H9 (cell line): ENCODE results near the gene PLA2G1B. TPM values are rescaled to one million over a fixed set of nuclear protein-coding genes. Genes with fewer than 3 reads are reported as not detected.

Source experiments
- DNase-seq: peaks from one replicate; pipeline ENCODE4 v3.0.0-alpha.2; 2017
- H2AFZ ChIP-seq: one replicate; pipeline ENCODE4 v1.6.1; 2013; ENCODE audit warnings: mild to moderate bottlenecking, low read length, control low read depth, moderate library complexity
- H2AK5ac ChIP-seq: 2 replicates; pipeline ENCODE4 v1.6.1; 2013; ENCODE audit warnings: low read length, control low read depth, mixed read lengths; ENCODE audit not compliant: insufficient read length
- H2BK120ac ChIP-seq: one replicate; pipeline ENCODE4 v1.6.1; 2013; ENCODE audit warnings: low read depth, mild to moderate bottlenecking, low read length, control low read depth, inconsistent platforms; ENCODE audit not compliant: poor library complexity, severe bottlenecking
- H2BK12ac ChIP-seq: 2 replicates; pipeline ENCODE4 v1.6.1; 2013; ENCODE audit warnings: low read length, control low read depth, mixed read lengths, low read depth; ENCODE audit not compliant: insufficient read length
- H2BK15ac ChIP-seq: 2 replicates; pipeline ENCODE4 v1.6.1; 2013; ENCODE audit warnings: low read depth, low read length, control low read depth
- H2BK20ac ChIP-seq: one replicate; pipeline ENCODE4 v1.6.1; 2013; ENCODE audit warnings: low read depth, mild to moderate bottlenecking, low read length, control low read depth, inconsistent platforms; ENCODE audit not compliant: poor library complexity, severe bottlenecking
- H2BK5ac ChIP-seq: 2 replicates; pipeline ENCODE4 v1.6.1; 2013; ENCODE audit warnings: low read length, control low read depth, mixed read lengths; ENCODE audit not compliant: insufficient read length
- H3K14ac ChIP-seq: 2 replicates; pipeline ENCODE4 v1.6.1; 2013; ENCODE audit warnings: low read length, control low read depth; ENCODE audit not compliant: insufficient read depth
- H3K18ac ChIP-seq: 2 replicates; pipeline ENCODE4 v1.6.1; 2013; ENCODE audit warnings: low read depth, mild to moderate bottlenecking, mixed read lengths, low read length, control low read depth; ENCODE audit not compliant: insufficient read length
- H3K23ac ChIP-seq: 2 replicates; pipeline ENCODE4 v1.6.1; 2013; ENCODE audit warnings: low read length, control low read depth, mixed read lengths, low read depth; ENCODE audit not compliant: insufficient read length
- H3K23me2 ChIP-seq: 2 replicates; pipeline ENCODE4 v1.6.1; 2013; ENCODE audit warnings: low read depth, mild to moderate bottlenecking, mixed read lengths, low read length, control low read depth; ENCODE audit not compliant: insufficient read length, poor library complexity, severe bottlenecking
- H3K27ac ChIP-seq: 2 replicates; pipeline ENCODE4 v1.5.1; 2013; ENCODE audit warnings: low read length, control low read depth, mixed read lengths, low read depth; ENCODE audit not compliant: insufficient read length
- H3K27me3 ChIP-seq: 2 replicates; pipeline ENCODE4 v1.6.1; 2013; ENCODE audit warnings: low read length, control low read depth, inconsistent platforms; ENCODE audit not compliant: insufficient read depth
- H3K4ac ChIP-seq: 2 replicates; pipeline ENCODE4 v1.6.1; 2013; ENCODE audit warnings: low read depth, mild to moderate bottlenecking, control low read depth, inconsistent platforms, low read length, moderate library complexity
- H3K4me1 ChIP-seq: 2 replicates; pipeline ENCODE4 v1.6.1; 2013; ENCODE audit warnings: low read length, control low read depth, inconsistent platforms; ENCODE audit not compliant: insufficient read depth
- H3K4me2 ChIP-seq: 2 replicates; pipeline ENCODE4 v1.6.1; 2013; ENCODE audit warnings: low read length, control low read depth, mixed read lengths; ENCODE audit not compliant: insufficient read length, insufficient read depth
- H3K56ac ChIP-seq: 2 replicates; pipeline ENCODE4 v1.6.1; 2013; ENCODE audit warnings: low read depth, mild to moderate bottlenecking, mixed read lengths, low read length, control low read depth; ENCODE audit not compliant: insufficient read length
- H3K79me1 ChIP-seq: 2 replicates; pipeline ENCODE4 v1.6.1; 2013; ENCODE audit warnings: low read depth, mild to moderate bottlenecking, moderate library complexity, low read length, control low read depth, inconsistent platforms; ENCODE audit not compliant: insufficient read depth, poor library complexity, severe bottlenecking
- H3K79me2 ChIP-seq: 2 replicates; pipeline ENCODE4 v1.6.1; 2013; ENCODE audit warnings: low read length, control low read depth, inconsistent platforms; ENCODE audit not compliant: insufficient read depth
- H3K9ac ChIP-seq: 2 replicates; pipeline ENCODE4 v1.6.1; 2013; ENCODE audit warnings: low read length, control low read depth, mixed read lengths; ENCODE audit not compliant: insufficient read length; ENCODE audit errors: extremely low read depth
- H3K9me3 ChIP-seq: one replicate; pipeline ENCODE4 v1.6.1; 2013; ENCODE audit warnings: low read depth, low read length, inconsistent platforms; ENCODE audit not compliant: control insufficient read depth
- H3T11ph ChIP-seq: one replicate; pipeline ENCODE4 v1.6.1; 2013; ENCODE audit warnings: mild to moderate bottlenecking, low read length, control low read depth, inconsistent platforms
- H4K20me1 ChIP-seq: one replicate; pipeline ENCODE4 v1.6.1; 2013; ENCODE audit not compliant: control insufficient read depth, insufficient read length, insufficient read depth
- H4K5ac ChIP-seq: 2 replicates; pipeline ENCODE4 v1.6.1; 2013; ENCODE audit warnings: low read depth, mild to moderate bottlenecking, mixed read lengths, low read length, control low read depth; ENCODE audit not compliant: insufficient read length
- H4K8ac ChIP-seq: replicated peaks from 2 replicates; pipeline ENCODE4 v1.6.1; 2013; ENCODE audit warnings: low read length, control low read depth, mixed read lengths, low read depth; ENCODE audit not compliant: insufficient read length
- H4K91ac ChIP-seq: 2 replicates; pipeline ENCODE4 v1.6.1; 2013; ENCODE audit warnings: low read depth, mild to moderate bottlenecking, moderate library complexity, mixed read lengths, low read length, control low read depth; ENCODE audit not compliant: insufficient read length
- H3K27ac Mint-ChIP-seq, 3 experiments: 2 replicates in 2 of 3; 3 replicates in 1 of 3; pipeline ENCODE4 v1.8.0; 2020 to 2021; ENCODE audit warnings: mixed read lengths in 3 of 3, mild to moderate bottlenecking in 1 of 3, moderate library complexity in 1 of 3
- H3K27me3 Mint-ChIP-seq: 2 replicates; pipeline ENCODE4 v1.8.0; 2021; ENCODE audit warnings: low read depth, mild to moderate bottlenecking, moderate library complexity, mixed read lengths
- H3K36me3 Mint-ChIP-seq, 3 experiments: 2 replicates in 2 of 3; 3 replicates in 1 of 3; pipeline ENCODE4 v1.8.0; 2020 to 2021; ENCODE audit warnings: low read depth in 3 of 3, mixed read lengths in 3 of 3; ENCODE audit not compliant: insufficient read depth in 1 of 3
- H3K4me1 Mint-ChIP-seq, 2 experiments: 2 replicates each; pipeline ENCODE4 v1.8.0; 2020; ENCODE audit warnings: mixed read lengths in 2 of 2
- H3K4me3 Mint-ChIP-seq, 2 experiments: 2 replicates in 1 of 2; 3 replicates in 1 of 2; pipeline ENCODE4 v1.8.0; 2020 to 2021; ENCODE audit warnings: mild to moderate bottlenecking in 2 of 2, mixed read lengths in 2 of 2, moderate library complexity in 1 of 2
- H3K9me3 Mint-ChIP-seq, 2 experiments: 2 replicates in 1 of 2; 3 replicates in 1 of 2; pipeline ENCODE4 v1.8.0; 2020; ENCODE audit warnings: mild to moderate bottlenecking in 2 of 2, mixed read lengths in 2 of 2, moderate library complexity in 1 of 2
- CTCF ChIP-seq: fragments of 200-600 bp; sonication (generic); conservative IDR thresholded peaks from 3 replicates; pipeline ENCODE4 v1.8.0; 2021; ENCODE audit warnings: antibody characterized with exemption, mild to moderate bottlenecking
- WGBS: extraction: QIAGEN DNeasy Blood & Tissue Kit; methylation state at CpG from one replicate; pipeline ENCODE4 v1.1.7; 2013; ENCODE audit warnings: missing lambda C conversion rate, low lambda C conversion rate, mixed read lengths; ENCODE audit not compliant: insufficient read length; ENCODE audit errors: extremely low coverage; 5-methylcytosine and 5-hydroxymethylcytosine counted together
- total RNA-seq: library from RNA; stranded (reverse); gene quantifications from 2 replicates; pipeline ENCODE4 v1.2.1, GENCODE V29; 2021

PLA2G1B gene
- total RNA-seq, 1 experiment from 2014 or later: not detected

GRCh38 chr12:120357104-120357503 lies 29.5 kb upstream of the PLA2G1B start:
- Histone ChIP-seq H3K79me1 (no peaks in the 10 kb centered on the region), H3K23me2 (no peaks in the 10 kb centered on the region), H3K14ac (no peak overlapping the region), H3K56ac (no peak overlapping the region), H2BK15ac (no peak overlapping the region), H4K91ac (no peak overlapping the region), H3K4ac (no peak overlapping the region), H2BK20ac (no peak overlapping the region), H3K4me1 (peaks cover 6% of the 10 kb centered on the region; the same call in 1 of the 2 replicates), H3K18ac (no peak overlapping the region), H3K23ac (no peak overlapping the region), H4K20me1 (no peaks in the 10 kb centered on the region), H4K8ac (no peak overlapping the region), H2BK12ac (no peak overlapping the region), H3K4me2 (no peak overlapping the region), H3K9ac (no peak overlapping the region), H3K27me3 (no peaks in the 10 kb centered on the region), H3K9me3 (no peaks in the 10 kb centered on the region), H2BK5ac (no peak overlapping the region), H4K5ac (no peak overlapping the region), H2AK5ac (no peak overlapping the region), H3K27ac (no peak overlapping the region), H3K79me2 (no peaks in the 10 kb centered on the region), H3T11ph (no peak overlapping the region), H2AFZ (no peak overlapping the region), H2BK120ac (no peak overlapping the region)
- no peak overlapping the region for H3K4me3 Mint-ChIP-seq
- TF ChIP-seq CTCF: no peak
- H3K4me1 Mint-ChIP-seq: peaks cover 38 to 39% of the 10 kb centered on the region in 2 experiments
- no peaks in the 10 kb centered on the region; the same call in 1 of the 2 replicates for H3K27me3 Mint-ChIP-seq
- H3K36me3 Mint-ChIP-seq: peaks cover 41 to 81% (median 78%) of the 10 kb centered on the region in 3 experiments
- WGBS: no CpG with 5 or more reads among the region's 5 CpGs
- peak overlapping the region in 2 of 3 experiments; percentile 24 to 38; a peak in 4 of 7 replicates for H3K27ac Mint-ChIP-seq
- H3K9me3 Mint-ChIP-seq: no peaks in the 10 kb centered on the region
- no peak for DNase-seq
